ENCODE data around the gene HIP1R.

- TF ChIP-seq, protein P1, sequence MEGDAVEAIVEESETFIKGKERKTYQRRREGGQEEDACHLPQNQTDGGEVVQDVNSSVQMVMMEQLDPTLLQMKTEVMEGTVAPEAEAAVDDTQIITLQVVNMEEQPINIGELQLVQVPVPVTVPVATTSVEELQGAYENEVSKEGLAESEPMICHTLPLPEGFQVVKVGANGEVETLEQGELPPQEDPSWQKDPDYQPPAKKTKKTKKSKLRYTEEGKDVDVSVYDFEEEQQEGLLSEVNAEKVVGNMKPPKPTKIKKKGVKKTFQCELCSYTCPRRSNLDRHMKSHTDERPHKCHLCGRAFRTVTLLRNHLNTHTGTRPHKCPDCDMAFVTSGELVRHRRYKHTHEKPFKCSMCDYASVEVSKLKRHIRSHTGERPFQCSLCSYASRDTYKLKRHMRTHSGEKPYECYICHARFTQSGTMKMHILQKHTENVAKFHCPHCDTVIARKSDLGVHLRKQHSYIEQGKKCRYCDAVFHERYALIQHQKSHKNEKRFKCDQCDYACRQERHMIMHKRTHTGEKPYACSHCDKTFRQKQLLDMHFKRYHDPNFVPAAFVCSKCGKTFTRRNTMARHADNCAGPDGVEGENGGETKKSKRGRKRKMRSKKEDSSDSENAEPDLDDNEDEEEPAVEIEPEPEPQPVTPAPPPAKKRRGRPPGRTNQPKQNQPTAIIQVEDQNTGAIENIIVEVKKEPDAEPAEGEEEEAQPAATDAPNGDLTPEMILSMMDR (IDR thresholded peaks at IDR 0.05) = no peak
- TF ChIP-seq POLR2A (IDR thresholded peaks at IDR 0.05) = no peak
Observed at GRCh38 chr12:122858171-122858570, 22.9 kb downstream of the HIP1R start.

Measured in heart left ventricle (tissue), 13 donors.